SH-SY5Y (cell line): ENCODE results near the gene PHTF2.

ENCODE experiments used
- GATA2 ChIP-seq: IDR thresholded peaks from 2 replicates; pipeline ENCODE4 v1.6.1; 2011; ENCODE audit warnings: mild to moderate bottlenecking, low read depth, low read length
- GATA3 ChIP-seq: IDR thresholded peaks from 2 replicates; pipeline ENCODE4 v1.6.1; 2011; ENCODE audit warnings: low read depth, mild to moderate bottlenecking, low read length, moderate library complexity

DNA sequence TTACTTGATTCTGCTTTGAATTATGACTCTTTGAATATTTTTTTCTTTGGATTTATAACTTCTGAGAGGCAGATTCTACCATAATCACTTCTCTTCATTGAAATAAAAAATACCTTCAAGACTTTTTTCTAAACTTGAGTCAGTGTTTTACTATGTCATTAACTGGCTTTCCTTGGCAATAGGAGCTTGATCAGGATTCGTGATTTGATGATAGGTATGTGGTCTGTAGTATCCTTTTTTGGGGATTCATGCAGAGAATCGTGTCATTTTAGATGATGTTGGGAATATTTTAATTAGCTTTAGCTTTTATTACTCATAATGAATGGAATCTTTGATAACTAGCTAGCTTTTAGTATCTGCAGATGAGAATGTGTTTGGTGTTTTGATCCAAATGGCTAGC lies 83.3 kb downstream of the PHTF2 start:
- TF ChIP-seq GATA2 = no peak
- TF ChIP-seq GATA3 = no peak
